SU-DHL-6 (cell line): ENCODE data around the gene TCP11L1.

Experiments used
- CTCF ChIP-seq: fragments of 200-600 bp; sonication (generic); IDR thresholded peaks from one replicate; pipeline ENCODE4 v1.5.1; 2017; ENCODE audit warnings: antibody characterized with exemption, mild to moderate bottlenecking, low read length, moderate library complexity; ENCODE audit not compliant: insufficient read depth, poor library complexity, severe bottlenecking
- EZH2phosphoT487 ChIP-seq: fragments of 200-600 bp; sonication (generic), shearing (Covaris generic); conservative IDR thresholded peaks from 2 replicates; pipeline ENCODE4 v1.6.1; 2018; ENCODE audit warnings: mild to moderate bottlenecking, antibody characterized with exemption, low read length, moderate library complexity, mixed read lengths

GRCh38 chr11:33028537-33028914 is 10.8 kb upstream of the TCP11L1 start:
- no peak for TF ChIP-seq CTCF
- no peak for TF ChIP-seq EZH2phosphoT487
